ENCODE measurements around the gene AMOTL1.
A peak's percentile ranks its signal among the peaks of the same experiment; 100 is the strongest.
"Not testable (repeated sequence)": the region's sequence is repeated elsewhere in the genome, so short reads cannot be mapped to it uniquely, and the experiment has no call there.

Gene AMOTL1

DNA sequence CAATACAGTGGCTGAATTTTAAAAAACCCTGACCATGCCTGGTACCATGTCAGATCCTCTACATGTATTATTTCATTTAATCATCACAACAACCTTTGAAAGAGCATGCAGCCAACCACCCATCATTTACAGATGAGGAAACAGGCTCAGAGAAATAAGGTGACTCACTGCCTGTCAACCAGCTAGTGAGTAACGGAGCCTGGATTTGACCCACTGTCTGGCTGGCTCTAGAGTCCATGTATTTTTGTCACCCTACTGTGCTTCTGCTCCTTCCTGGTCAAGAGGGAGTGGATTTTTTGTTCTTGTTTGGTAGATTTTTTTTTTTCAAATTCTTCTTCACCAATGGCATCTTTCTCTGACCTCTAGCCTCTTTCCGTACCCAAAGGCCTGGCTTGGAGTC, 127.8 kb downstream of the AMOTL1 start:
- Histone ChIP-seq H3K4me2 (no peak overlapping the region), H3K36me3 (peaks cover 18% of the 10 kb centered on the region), H3K4me3 (no peak overlapping the region)

DNA sequence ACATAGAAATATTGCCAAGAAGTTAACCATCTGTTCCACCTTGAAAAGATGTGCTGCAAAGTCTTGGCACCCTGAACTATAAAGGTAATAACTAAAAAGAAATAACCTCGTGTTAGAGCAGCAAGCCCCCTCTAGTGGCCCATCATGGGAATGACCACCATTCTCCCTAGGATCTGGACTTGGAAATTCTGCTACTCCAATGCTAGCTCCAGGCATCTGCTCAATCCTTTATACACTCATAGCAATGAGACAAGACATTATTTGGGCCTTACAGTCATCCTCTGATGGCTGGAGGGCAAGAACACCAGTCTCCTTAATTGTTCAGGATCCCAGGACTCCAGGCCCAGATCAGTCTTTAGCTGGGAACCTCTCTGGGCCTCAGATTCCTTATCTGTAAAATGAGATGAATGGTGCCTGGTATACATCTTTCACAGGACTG, 129.2 kb downstream of the AMOTL1 start:
- Histone ChIP-seq H3K36me3 (peaks cover 18% of the 10 kb centered on the region), H3K4me1 (no peaks in the 10 kb centered on the region)

More for the DNA sequence above, 127.8 kb downstream of the AMOTL1 start:
- TF ChIP-seq Cebpa-rat (IDR thresholded peaks at IDR 0.05), result no peak
- H3K27ac ChIP-seq, result no peak overlapping the region
- no peak overlapping the region for H3K9ac ChIP-seq
- no peaks in the 10 kb centered on the region for H3K27me3 ChIP-seq
- no peaks in the 10 kb centered on the region for H3K4me1 ChIP-seq
- no peaks in the 10 kb centered on the region for H4K20me1 ChIP-seq
- peaks cover 25% of the 10 kb centered on the region for H3K9me3 ChIP-seq

DNA sequence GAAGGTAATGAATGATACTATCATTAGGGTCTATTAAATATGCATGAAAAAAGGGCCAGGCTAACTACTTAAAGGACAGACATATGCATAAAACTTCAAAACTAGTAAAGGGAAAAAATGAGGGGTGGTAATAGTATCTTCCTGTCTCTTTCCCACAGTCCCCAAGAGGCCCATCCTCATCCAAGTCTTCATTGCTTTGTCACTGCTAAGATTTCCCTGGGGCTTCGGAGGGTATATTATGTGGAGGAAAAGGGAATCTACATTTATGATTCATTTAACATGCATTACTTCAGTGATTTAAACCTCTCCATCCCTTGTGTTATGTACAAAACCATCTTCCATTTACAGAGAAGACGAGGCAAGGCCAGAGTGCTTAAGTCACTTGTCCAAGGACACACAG, 139.1 kb downstream of the AMOTL1 start:
- no peaks in the 10 kb centered on the region for H3K27me3 ChIP-seq
- H3K4me3 ChIP-seq, result no peak overlapping the region
- H4K20me1 ChIP-seq, result no peaks in the 10 kb centered on the region
- peaks cover 7% of the 10 kb centered on the region for H3K4me1 ChIP-seq
- no peak overlapping the region for H3K27ac ChIP-seq
- TF ChIP-seq Cebpa-rat (IDR thresholded peaks at IDR 0.05), result no peak
- H3K9me3 ChIP-seq, result peaks cover 34% of the 10 kb centered on the region
- H3K36me3 ChIP-seq, result no peaks in the 10 kb centered on the region; the same call in 1 of the 2 replicates
- peak overlapping the region; percentile 22; the same call in 1 of the 2 replicates for H3K4me2 ChIP-seq
- H3K9ac ChIP-seq, result no peak overlapping the region

More for the DNA sequence above, 129.2 kb downstream of the AMOTL1 start:
- no peak for TF ChIP-seq Cebpa-rat (IDR thresholded peaks at IDR 0.05)
- no peak overlapping the region for H3K4me3 ChIP-seq
- no peak overlapping the region for H3K4me2 ChIP-seq
- H3K9ac ChIP-seq, result no peak overlapping the region
- H3K27ac ChIP-seq, result no peak overlapping the region
- H4K20me1 ChIP-seq, result no peaks in the 10 kb centered on the region
- H3K9me3 ChIP-seq, result peaks cover 20% of the 10 kb centered on the region
- no peaks in the 10 kb centered on the region for H3K27me3 ChIP-seq

DNA sequence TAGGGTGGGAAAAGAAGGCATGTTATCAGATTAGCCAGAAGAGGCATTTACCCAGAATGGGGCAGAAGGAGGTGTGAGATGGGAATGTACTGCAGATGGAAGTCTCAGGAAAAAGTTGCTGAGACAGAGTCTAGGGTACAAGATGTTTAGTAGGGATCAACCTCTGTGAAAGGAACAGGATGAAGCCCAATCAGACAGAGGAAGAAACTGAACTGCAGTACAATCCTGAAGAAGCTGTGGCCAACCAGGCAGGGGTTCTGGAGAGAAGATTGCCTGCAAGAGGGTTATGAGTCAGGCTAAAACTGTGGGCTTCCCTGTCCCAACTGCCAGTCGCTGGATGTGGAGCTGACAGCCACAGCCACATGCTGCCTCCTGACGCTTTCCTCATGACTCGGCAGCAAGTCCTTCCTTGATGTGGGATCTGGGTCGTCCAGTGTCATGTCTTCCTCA, 141.2 kb downstream of the AMOTL1 start:
- H3K27me3 ChIP-seq, result no peaks in the 10 kb centered on the region
- no peak overlapping the region for H3K9ac ChIP-seq
- H3K36me3 ChIP-seq, result no peaks in the 10 kb centered on the region; the same call in 1 of the 2 replicates
- H3K4me1 ChIP-seq, result peaks cover 7% of the 10 kb centered on the region
- H4K20me1 ChIP-seq, result no peaks in the 10 kb centered on the region
- no peak overlapping the region for H3K4me3 ChIP-seq
- no peak overlapping the region for H3K4me2 ChIP-seq
- no peak overlapping the region for H3K27ac ChIP-seq
- no peak for TF ChIP-seq Cebpa-rat (IDR thresholded peaks at IDR 0.05)
- H3K9me3 ChIP-seq, result peaks cover 20% of the 10 kb centered on the region

DNA sequence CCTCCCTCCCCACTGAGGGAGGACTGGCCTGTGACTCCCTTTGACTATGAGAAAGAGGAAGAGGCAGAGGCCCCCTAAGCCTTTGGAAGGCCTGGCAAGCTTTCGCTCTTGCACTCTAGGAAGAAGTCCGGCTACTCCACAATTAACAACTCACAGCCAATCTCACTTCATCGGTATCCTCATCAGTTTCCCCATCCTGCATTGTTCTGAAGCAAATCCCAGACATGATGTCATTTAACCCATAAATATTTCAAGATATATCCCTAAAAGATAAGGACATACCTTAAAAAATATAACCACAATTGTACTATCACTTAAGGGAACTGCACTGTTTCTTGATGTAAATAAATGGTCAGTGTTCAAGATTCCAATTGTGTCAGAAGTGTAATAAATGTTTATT, 142.1 kb downstream of the AMOTL1 start:
- H4K20me1 ChIP-seq, result no peaks in the 10 kb centered on the region
- no peak overlapping the region for H3K4me2 ChIP-seq
- no peak for TF ChIP-seq Cebpa-rat (IDR thresholded peaks at IDR 0.05)
- H3K36me3 ChIP-seq, result no peaks in the 10 kb centered on the region
- H3K27me3 ChIP-seq, result no peaks in the 10 kb centered on the region
- H3K9me3 ChIP-seq, result peaks cover 12% of the 10 kb centered on the region
- no peak overlapping the region for H3K27ac ChIP-seq
- no peak overlapping the region for H3K9ac ChIP-seq
- H3K4me3 ChIP-seq, result no peak overlapping the region
- peaks cover 7% of the 10 kb centered on the region for H3K4me1 ChIP-seq

DNA sequence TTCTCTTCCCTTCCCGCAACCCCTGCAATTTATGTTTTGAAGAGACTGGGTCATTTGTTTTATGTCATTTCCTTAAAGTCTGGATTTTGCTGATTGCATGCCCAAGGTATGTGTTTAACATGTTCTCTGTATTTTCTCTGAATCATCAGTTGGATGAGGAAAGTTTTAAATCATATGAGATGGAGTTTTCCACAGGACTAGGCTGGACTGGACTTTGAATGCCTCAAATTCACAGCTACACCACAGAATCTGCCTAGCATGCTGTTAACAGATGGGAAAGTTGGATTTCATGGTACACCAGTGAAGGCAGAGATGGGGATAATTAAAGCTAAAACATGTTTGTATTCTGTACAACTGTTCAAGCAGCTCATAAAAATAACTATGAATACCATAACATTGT, 142.6 kb downstream of the AMOTL1 start:
- Histone ChIP-seq H3K4me3 (no peak overlapping the region), H3K4me2 (no peak overlapping the region), H3K27ac (no peak overlapping the region), H3K9ac (no peak overlapping the region), H4K20me1 (no peaks in the 10 kb centered on the region), H3K4me1 (peaks cover 7% of the 10 kb centered on the region), H3K27me3 (no peaks in the 10 kb centered on the region), H3K36me3 (no peaks in the 10 kb centered on the region), H3K9me3 (peaks cover 7% of the 10 kb centered on the region)
- TF ChIP-seq Cebpa-rat (IDR thresholded peaks at IDR 0.05), result no peak

DNA sequence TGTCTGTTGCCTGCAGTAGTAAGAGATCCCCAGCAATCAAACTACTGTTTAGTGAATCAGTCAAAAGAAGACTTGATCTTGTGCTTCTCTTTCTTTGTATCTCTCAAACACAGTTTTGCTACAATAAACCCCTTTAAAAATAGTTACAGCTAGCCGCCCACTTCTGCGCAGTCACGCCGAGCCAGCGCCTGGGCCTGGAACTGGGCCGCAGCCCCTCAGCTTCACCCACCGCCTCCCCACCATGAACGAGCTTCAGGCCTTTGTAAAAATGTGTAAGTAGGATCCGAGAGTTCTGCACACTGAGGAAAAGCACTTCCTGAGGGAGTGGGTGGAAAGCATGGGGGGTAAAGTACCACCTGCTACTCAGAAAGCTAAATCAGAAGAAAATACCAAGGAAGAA, 144.7 kb downstream of the AMOTL1 start:
- Histone ChIP-seq H4K20me1 (no peaks in the 10 kb centered on the region), H3K36me3 (no peaks in the 10 kb centered on the region), H3K4me1 (no peaks in the 10 kb centered on the region), H3K27ac (no peak overlapping the region), H3K27me3 (no peaks in the 10 kb centered on the region), H3K9ac (no peak overlapping the region), H3K4me2 (no peak overlapping the region), H3K4me3 (no peak overlapping the region), H3K9me3 (no peaks in the 10 kb centered on the region)
- no peak for TF ChIP-seq Cebpa-rat (IDR thresholded peaks at IDR 0.05)

DNA sequence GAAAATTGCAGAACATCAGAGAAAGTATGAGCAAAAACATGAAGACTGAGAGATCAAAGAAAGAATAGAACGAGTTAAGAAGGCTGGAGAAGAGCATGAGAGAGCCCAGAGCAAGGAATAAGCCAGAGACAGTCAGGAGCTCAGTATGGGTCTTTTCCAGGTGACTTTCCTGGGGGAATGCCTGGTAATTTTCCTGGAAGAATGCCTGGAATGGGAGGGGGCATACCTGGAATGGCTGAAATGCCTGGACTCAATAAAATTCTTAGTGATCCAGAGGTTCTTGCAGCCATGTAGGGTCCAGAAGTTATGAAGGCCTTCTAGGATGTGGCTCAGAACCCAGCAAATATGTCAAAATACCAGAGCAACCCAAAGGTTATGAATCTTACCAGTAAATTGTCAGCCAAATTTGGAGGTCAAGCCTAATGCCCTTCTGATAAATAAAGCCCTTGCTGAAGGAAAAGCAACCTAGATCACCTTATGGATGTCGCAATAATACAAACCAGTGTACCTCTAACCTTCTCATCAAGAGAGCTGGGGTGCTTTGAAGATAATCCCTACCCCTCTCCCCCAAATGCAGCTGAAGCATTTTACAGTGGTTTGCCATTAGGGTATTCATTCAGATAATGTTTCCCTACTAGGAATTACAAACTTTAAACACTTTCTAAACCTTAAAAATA, 145.7 kb downstream of the AMOTL1 start:
- not testable (repeated sequence) for H3K27ac ChIP-seq, H3K4me3 ChIP-seq, H3K27me3 ChIP-seq, H3K9me3 ChIP-seq, H3K4me2 ChIP-seq, H3K36me3 ChIP-seq, H3K9ac ChIP-seq, H3K4me1 ChIP-seq, H4K20me1 ChIP-seq

DNA sequence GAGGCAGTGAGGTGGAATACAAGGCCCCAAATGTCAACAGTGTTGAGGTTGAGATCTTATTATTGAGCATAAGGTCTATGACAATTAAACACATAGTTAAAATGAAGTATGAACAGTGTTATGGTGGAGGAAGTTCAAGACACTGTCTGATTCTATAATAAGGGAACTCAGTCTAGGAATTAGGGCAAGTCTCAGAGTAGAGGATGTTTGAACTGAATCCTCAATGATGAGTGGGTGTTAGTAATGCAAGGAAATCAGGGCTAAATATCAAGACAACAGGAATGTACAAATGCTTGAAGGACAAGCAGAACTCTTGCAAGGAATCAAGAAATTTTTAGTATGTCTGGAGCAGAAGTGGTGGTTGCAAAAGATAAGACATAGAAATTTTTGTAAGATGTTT, 152.2 kb downstream of the AMOTL1 start:
- no peaks in the 10 kb centered on the region for H3K27me3 ChIP-seq

DNA sequence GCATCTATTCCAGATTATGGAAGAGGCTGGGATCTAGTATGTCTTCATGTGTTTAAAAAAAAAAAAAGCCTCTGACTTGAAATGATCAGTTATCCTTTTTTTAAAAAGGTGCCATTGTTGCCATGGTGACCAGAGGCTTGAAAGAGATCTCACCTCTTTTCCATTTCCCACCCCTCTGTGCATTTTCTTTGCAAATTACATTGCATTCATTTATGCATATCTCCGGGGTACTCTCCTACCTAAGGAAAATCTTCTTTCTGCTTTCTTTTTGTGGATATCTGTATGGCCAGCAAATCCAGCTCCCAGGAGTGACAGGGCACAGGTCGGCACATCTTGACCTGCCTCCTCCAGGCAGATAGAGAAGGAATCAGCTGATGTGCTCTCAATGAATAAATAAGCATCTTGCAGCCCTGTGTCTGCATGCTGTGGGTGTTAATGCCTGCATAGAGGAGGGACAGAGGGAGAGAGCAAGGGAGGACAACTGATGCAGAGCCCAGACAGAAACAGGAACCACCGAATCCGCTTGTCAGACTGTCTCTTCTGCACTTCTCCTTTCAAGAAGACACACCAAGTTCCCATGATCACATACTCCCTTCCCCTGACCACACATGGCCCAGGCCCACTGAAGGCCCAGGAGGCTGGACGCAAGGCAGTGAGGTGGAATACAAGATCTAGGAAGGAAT, 154.3 kb downstream of the AMOTL1 start:
- Histone ChIP-seq H3K4me1 (peaks cover 56% of the 10 kb centered on the region), H3K4me2 (peak overlapping the region; percentile 82), H3K36me3 (no peaks in the 10 kb centered on the region), H3K9ac (no peak overlapping the region), H3K9me3 (peaks cover 11% of the 10 kb centered on the region; the same call in 1 of the 2 replicates), H3K4me3 (no peak overlapping the region), H3K27ac (no peak overlapping the region), H4K20me1 (no peaks in the 10 kb centered on the region), H3K27me3 (no peaks in the 10 kb centered on the region)
- TF ChIP-seq Cebpa-rat (IDR thresholded peaks at IDR 0.05), result no peak

More for the DNA sequence above, 152.2 kb downstream of the AMOTL1 start:
- no peaks in the 10 kb centered on the region for H4K20me1 ChIP-seq
- H3K27ac ChIP-seq, result no peak overlapping the region
- no peak overlapping the region for H3K4me3 ChIP-seq
- no peaks in the 10 kb centered on the region for H3K36me3 ChIP-seq
- no peak for TF ChIP-seq Cebpa-rat (IDR thresholded peaks at IDR 0.05)
- H3K4me1 ChIP-seq, result peaks cover 35% of the 10 kb centered on the region
- no peak overlapping the region for H3K9ac ChIP-seq
- no peak overlapping the region for H3K4me2 ChIP-seq
- H3K9me3 ChIP-seq, result peaks cover 6% of the 10 kb centered on the region; the same call in 1 of the 2 replicates
